Type B pancreatic cell (in vitro differentiated cells): Measurements from ENCODE around the gene NFKBIB. TPM values are rescaled to one million over a fixed set of nuclear protein-coding genes. Genes with fewer than 3 reads are reported as not detected.

Source experiments
- DNase-seq: peaks from one replicate; pipeline ENCODE4 v3.0.0; 2021; ENCODE audit warnings: mixed read lengths; ENCODE audit not compliant: unreplicated experiment; ENCODE audit errors: extremely low spot score
- H3K27ac Mint-ChIP-seq: 2 replicates; pipeline ENCODE4 v1.8.0; 2021; ENCODE audit warnings: mild to moderate bottlenecking, mixed read lengths
- H3K27me3 Mint-ChIP-seq: 2 replicates; pipeline ENCODE4 v1.8.0; 2021; ENCODE audit warnings: mixed read lengths
- H3K36me3 Mint-ChIP-seq: 2 replicates; pipeline ENCODE4 v1.8.0; 2021; ENCODE audit warnings: mixed read lengths
- H3K4me1 Mint-ChIP-seq: one replicate; pipeline ENCODE4 v1.8.0; 2021; ENCODE audit warnings: mixed read lengths; ENCODE audit not compliant: unreplicated experiment
- H3K4me3 Mint-ChIP-seq: 2 replicates; pipeline ENCODE4 v1.8.0; 2021; ENCODE audit warnings: mild to moderate bottlenecking, mixed read lengths
- H3K9me3 Mint-ChIP-seq: 2 replicates; pipeline ENCODE4 v1.8.0; 2021; ENCODE audit warnings: mixed read lengths
- total RNA-seq: library from RNA; stranded (reverse); gene quantifications from 2 replicates; pipeline ENCODE4 v1.2.1, GENCODE V29; 2021; ENCODE audit warnings: low replicate concordance
- TF ChIP-seq, protein P1 (sequence below): fragments of 200-600 bp; sonication (generic); conservative IDR thresholded peaks from 2 replicates; pipeline ENCODE4 v1.5.0; 2021; ENCODE audit warnings: antibody characterized with exemption, mild to moderate bottlenecking

NFKBIB gene
- total RNA-seq, 1 donor from 2014 or later = 13.7 TPM

- Mint-ChIP-seq H3K27ac (peak overlapping the region; percentile 97), H3K4me3 (peak overlapping the region; percentile 96), H3K36me3 (peaks cover 3% of the 10 kb centered on the region), H3K27me3 (no peaks in the 10 kb centered on the region), H3K9me3 (no peaks in the 10 kb centered on the region), H3K4me1 (peaks cover 12% of the 10 kb centered on the region)
- TF ChIP-seq, protein P1, sequence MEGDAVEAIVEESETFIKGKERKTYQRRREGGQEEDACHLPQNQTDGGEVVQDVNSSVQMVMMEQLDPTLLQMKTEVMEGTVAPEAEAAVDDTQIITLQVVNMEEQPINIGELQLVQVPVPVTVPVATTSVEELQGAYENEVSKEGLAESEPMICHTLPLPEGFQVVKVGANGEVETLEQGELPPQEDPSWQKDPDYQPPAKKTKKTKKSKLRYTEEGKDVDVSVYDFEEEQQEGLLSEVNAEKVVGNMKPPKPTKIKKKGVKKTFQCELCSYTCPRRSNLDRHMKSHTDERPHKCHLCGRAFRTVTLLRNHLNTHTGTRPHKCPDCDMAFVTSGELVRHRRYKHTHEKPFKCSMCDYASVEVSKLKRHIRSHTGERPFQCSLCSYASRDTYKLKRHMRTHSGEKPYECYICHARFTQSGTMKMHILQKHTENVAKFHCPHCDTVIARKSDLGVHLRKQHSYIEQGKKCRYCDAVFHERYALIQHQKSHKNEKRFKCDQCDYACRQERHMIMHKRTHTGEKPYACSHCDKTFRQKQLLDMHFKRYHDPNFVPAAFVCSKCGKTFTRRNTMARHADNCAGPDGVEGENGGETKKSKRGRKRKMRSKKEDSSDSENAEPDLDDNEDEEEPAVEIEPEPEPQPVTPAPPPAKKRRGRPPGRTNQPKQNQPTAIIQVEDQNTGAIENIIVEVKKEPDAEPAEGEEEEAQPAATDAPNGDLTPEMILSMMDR = no peak
- no peak for DNase-seq
Observed at GRCh38 chr19:38898788-38899446, 852 bp upstream of the NFKBIB start.

DNA sequence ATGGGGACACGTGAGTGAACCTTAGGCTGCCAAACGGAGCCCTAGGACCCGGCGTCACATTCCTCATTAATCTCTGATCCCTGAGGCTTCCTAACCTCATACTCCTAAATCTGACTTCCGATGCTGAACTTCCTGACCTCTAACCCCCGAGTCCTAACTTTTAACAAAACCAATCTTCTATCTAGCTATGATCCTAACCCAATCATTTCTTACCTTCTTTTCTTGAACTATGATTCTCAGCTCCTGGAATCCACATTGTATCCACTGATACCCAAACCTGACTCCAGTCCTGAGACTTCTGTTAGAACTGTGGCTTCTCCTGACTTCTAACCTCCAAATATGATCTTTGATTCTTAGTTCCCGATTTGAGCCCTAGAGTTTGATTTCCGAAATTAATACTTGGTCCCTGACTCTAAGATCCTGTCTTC is 447 bp downstream of the NFKBIB start:
- Mint-ChIP-seq H3K4me1 (peaks cover 12% of the 10 kb centered on the region), H3K4me3 (peak overlapping the region; percentile 96), H3K27me3 (no peaks in the 10 kb centered on the region), H3K27ac (peak overlapping the region; percentile 97), H3K9me3 (no peaks in the 10 kb centered on the region), H3K36me3 (peaks cover 3% of the 10 kb centered on the region)
- DNase-seq = no peak
- TF ChIP-seq, protein P1 = no peak

- Mint-ChIP-seq H3K27me3 (no peaks in the 10 kb centered on the region), H3K27ac (peak overlapping the region; percentile 97), H3K4me1 (peaks cover 12% of the 10 kb centered on the region), H3K36me3 (peaks cover 3% of the 10 kb centered on the region), H3K9me3 (no peaks in the 10 kb centered on the region), H3K4me3 (peak overlapping the region; percentile 96)
- TF ChIP-seq, protein P1 = no peak
- no peak for DNase-seq
Observed at GRCh38 chr19:38900743-38901190, 998 bp downstream of the NFKBIB start.

DNA sequence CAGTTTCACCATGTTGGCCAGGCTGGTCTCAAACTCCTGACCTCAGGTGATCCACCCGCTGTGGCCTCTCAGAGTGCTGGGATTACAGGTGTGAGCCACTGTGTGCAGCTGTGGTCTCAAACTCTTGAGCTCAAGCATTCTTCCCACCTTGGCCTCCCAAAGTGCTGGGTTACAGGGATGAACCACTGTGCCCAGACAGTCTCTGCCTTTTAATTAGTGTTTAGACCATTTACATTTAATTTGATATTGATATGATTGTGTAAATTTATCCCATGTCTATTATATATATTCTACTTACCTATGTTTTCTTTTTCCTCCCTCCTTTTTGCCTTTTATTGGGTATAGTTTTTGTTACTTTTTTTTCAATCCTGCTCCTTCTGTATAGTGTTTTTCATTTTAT is 1.9 kb downstream of the NFKBIB start:
- Mint-ChIP-seq H3K36me3 (peaks cover 3% of the 10 kb centered on the region), H3K4me3 (peak overlapping the region; percentile 16), H3K9me3 (no peaks in the 10 kb centered on the region), H3K27ac (no peak overlapping the region), H3K4me1 (peaks cover 12% of the 10 kb centered on the region), H3K27me3 (no peaks in the 10 kb centered on the region)
- DNase-seq = no peak
- TF ChIP-seq, protein P1 = no peak

- TF ChIP-seq, protein P1 = no peak
- Mint-ChIP-seq H3K27ac (peak overlapping the region; percentile 46), H3K9me3 (no peaks in the 10 kb centered on the region), H3K4me1 (peaks cover 5% of the 10 kb centered on the region), H3K36me3 (peaks cover 6% of the 10 kb centered on the region), H3K27me3 (no peaks in the 10 kb centered on the region), H3K4me3 (no peak overlapping the region)
- DNase-seq = no peak
Observed at GRCh38 chr19:38904581-38905539, 5.1 kb downstream of the NFKBIB start.
